COLO668 (cell line): Measurements from ENCODE around the gene GPATCH8.
"Not testable (repeated sequence)": the region's sequence is repeated elsewhere in the genome, so short reads cannot be mapped to it uniquely, and the experiment has no call there.

Experiments
- DNase-seq: peaks from one replicate; lab custom pipeline; 2025; ENCODE audit not compliant: unreplicated experiment; lab: John Stamatoyannopoulos, UW

Gene GPATCH8

DNA sequence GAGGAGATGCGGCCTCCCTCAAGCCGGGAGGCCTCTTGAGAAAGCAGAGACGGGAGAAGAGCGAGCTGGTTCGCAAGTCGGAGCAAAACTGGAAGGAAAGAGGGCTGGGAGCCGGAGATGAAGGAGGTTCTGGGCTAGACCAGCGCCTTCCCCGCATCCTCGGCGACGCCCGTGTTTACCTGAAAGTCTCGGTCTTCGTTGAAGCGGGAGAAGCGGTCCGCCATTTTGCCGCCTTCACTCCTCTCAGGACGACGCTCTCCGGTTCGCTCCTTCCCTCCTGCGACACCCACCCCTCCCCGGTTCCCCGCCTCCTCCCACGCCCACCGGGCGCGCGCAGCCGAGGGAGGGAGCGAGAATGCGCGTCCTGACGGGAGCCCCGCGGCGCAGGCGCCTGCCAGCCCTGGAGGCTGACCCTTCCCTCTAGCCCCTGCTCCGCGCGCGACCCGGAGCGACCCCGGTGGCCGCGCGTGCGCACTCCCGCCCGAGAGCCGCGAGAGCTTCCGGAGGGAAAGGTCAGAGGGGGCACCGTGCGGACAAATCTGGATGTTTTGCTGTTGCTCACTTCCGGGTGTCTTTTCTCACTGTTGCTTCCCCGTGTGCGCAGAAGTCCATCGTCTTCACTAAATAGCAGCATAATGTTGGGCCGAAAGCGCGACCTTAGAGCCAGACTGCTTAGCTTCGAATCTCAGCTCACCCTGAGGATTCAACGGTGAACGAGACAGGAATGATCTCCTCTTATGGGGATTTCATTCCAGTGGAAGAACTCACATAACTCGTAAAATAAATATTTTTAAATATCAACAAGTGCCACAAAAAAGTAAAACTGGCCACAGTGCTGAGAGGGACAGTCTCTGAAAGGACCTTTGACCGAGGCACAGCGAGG is at the start of gene GPATCH8:
TSS of gene GPATCH8 (minus strand) at position 260 of the 883 bp plus-strand sequence. CDS start at position 224, 36 bp downstream.
- DNase-seq = peak; percentile 92

DNA sequence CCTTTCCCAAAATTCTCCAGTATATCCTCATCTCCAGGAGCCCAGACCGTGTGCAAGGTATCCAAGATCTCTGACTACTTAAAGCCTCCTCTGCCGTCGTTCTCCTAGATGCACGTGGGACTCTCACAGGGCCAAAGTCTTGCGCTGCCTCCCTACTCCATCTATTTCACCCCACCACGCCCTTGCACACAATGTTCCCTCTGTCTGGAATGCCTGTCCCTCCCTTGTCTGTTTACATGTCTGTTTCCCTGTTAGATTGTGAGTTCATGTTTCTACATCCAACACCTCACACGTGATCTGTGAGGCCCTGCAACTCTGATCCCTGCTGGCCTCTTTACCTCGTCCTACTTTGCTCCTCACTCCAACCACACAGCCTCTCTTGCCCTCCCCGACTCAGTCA is 49.2 kb upstream of the GPATCH8 start:
- no peak for DNase-seq

DNA sequence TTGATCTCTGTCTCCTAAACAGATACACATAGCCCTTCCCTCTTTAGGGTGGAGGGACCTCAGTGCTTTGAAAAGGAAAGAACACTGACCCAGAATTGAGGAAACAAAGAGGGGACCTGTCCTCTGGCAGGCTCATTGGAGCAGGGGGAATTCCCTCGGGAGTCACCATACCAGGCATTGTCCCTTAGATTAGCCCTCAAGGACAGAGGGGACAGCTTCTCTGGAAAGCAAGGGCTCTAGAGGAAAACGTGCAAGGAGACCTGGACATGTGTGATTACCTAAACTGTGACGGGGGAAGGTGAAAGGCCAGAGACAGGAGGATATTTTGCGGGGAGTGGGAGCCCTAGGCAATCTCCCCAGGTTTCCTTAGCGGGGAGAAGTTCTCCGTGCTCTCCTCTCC is 46.5 kb upstream of the GPATCH8 start:
- no peak for DNase-seq

GRCh38 chr17:44548376-44549230 is 45.4 kb upstream of the GPATCH8 start:
- DNase-seq = no peak

DNA sequence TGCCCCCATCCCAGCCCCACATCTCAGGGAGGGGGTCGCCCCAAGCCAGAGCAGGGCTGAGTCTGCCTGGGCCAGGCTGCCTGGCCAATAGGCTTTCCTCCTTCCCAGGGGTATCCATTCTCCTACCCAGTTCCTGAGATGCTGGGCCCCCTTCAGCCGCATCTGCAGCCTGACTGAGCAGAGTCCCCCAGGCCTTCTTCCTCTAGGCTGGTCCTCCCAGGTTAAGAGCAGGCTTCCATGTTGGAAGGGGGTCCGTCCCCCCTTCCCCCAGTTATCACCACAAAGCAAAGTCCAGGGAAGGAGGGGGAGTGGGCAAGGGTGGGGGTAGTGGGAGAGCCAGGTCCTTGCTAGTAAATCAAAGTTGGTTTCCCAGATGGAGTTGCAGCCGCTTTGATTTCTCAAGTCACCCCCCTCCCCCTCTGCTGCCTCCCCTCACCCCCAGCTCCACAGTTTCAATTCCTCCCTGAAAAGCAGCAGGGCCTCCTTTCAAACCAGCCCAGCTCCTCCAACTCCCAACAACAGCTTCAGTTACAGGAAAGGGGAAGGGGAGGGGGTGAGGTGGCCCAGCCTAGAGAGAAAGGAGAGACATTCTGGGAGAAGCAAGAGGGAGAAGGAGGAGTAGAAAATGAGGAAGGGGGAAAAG is 44.5 kb upstream of the GPATCH8 start:
- DNase-seq = no peak

DNA sequence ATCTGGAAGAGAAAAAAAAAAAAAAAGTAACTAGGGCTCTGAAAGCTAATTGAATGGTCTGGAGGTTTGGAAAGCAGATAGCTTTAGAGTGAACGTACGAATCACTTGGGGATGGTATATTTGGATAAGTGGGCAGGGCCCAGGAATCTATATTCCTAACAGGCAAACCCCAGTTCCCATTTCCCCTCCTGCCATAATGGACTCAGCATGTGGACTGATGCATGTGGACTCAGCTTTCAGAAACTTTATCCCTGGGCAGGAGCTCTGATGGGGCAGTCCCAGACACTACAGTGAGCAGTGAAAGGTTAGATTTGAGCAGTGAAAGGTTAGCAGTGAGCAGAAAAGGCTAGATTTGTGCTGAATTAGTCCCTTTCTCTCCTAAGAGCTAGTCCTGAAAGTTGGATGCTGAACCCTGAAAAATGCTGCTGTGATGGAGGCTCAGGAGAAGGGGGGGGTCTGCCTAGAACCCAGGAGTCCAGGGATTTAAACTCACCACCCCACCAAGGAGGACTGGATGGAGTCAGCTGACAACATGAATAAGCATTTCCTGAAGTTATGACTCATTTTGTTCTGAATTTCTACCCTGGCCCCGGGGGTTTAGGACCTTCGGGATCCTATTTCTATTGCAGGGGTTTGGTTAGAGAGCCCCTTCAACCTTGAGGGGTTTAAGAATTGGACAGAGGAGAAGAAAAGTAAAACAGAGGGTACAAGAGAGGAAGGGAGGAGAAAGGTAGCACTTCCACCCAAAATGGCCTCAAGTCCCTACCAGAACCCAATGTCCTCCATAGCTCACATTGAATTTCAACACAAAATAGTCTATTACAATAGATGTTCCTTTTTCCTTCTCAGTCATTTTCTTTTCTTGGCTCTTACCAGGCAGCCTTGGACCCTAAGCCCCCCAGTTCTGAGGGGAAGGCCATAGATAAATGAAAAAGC is 43.7 kb upstream of the GPATCH8 start:
- DNase-seq = no peak

DNA sequence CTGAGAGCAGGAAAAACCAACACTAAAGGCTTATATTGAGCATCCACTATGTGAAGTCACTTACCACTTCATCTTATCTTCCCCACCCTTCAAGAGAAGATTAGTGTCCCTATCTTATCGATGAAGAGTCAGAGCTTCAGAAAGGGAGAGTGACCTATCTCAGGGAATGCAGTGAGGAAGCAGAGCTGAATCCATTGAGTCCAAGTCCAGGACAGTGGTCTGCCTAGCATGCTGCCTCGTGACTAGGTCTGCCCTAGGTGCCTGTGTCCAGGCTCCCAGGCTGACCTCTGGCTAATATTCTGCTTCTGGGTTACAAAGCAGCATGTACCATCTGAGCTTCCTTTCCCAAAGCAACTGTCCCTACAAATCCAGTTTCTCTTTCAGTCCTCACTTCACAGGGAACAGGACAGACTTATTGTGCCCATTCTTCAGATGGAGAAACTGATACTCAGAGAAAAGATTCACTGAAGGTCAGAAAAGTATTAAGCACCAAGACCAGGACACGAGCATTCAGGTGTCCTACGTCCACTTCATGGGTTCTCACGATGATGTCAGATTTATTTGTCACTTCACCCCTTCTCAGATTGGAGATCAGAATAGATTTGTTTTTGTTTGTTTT is 40.8 kb upstream of the GPATCH8 start:
- DNase-seq = no peak

- DNase-seq = no peak
Measured at GRCh38 chr17:44543213-44543904, 40.2 kb upstream of the GPATCH8 start.

GRCh38 chr17:44541884-44542581 is 38.8 kb upstream of the GPATCH8 start:
- DNase-seq = no peak

GRCh38 chr17:44540246-44541084 is 37.3 kb upstream of the GPATCH8 start:
- no peak for DNase-seq

GRCh38 chr17:44539673-44540072 is 36.5 kb upstream of the GPATCH8 start:
- no peak for DNase-seq

DNA sequence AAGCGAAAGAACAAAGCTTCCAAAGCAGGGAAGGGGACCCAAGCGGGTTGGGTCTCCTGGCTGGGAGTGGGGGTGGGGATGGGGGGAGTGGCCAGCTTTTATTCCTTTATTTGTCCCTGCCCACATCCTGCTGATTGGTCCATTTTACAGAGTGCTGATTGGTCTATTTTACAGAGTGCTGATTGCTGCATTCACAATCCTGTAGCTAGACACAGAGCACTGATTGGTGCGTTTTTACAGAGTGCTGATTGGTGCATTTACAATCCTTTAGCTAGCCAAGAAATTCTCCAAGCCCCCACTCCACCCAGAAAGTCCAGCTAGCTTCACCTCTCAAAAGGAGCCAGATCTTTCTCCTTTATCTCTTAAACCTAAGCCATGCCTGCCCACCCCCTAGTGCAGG is 34.7 kb upstream of the GPATCH8 start:
- not testable (repeated sequence) for DNase-seq

DNA sequence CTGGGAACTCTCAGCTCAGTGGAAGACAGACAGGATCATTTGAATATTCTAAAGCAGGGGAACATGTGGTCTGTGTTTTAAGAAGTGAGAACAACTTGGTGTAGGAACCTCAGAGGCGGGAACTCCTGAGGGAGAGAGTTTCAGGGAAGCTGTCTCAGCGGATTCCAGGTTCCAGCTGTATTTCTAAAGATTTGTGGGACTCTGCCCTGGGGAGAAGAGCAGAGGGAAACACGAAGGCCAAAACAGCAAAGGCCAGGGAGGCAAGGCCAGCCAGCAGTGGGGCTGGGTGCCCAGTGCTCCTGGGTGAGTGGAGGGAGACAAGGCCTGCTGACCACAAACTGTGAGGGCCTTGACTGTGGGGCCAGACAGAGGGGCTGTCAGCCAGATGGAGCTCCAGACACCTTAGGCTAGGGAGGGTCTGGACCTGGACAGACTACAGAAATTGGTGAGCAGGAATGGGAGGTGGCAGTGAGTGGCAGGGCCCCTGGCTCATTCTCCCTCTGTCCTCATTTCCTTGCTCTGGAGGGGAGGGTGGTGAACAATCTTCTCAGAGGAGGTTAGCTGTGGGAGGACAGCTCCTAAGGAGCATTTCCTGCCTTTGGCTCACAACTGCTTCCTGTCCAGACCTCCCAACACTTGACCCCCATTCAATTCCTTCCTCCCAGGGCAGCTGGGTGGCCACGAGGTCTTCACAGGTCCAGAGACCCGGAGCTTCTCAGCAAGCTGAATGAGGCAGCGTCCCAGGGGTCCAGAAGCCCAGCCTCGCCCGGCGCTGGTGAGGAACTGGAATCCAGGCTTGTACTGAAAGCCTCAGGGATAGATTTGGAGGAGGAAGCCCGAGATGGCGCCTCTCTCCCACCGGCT is 33.1 kb upstream of the GPATCH8 start:
- no peak for DNase-seq

DNA sequence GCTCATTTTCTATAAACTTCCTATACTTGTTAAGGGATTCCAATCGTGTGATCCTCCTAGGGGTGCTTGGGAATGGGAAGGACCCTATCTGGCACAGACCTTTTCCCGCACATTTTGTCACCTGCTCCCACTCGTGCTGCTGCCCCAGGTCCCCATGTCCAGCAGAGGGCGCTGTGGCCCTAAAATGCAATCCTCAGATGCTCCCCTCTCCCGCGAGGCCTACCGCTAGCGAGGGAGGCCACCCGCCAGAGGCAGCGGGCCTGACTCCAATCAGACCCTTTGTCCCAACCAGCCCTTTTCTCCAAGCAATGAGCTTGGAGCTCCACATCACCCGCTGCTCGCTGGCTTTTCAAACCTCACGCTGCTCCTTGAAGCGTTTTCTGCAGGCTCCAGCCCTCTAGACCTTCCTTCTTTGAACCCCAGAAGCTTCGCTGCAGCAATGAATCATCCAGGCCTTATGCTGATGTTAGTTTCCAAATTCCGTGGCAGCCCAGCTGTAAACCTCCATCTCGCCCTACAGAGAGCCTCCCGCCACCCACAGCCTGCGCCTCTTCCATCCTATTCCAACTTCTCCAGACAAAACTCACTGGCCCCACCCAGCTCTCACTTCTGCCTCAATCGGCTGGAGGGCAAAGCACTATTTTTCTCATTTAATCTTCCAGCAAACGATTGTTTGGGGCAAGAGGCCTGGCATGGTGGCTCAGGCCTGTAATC is 30.5 kb upstream of the GPATCH8 start:
- peak; percentile 75 for DNase-seq

- no peak for DNase-seq
Measured at GRCh38 chr17:44530896-44531418, 27.8 kb upstream of the GPATCH8 start.

- no peak for DNase-seq
Measured at GRCh38 chr17:44529864-44530263, 26.7 kb upstream of the GPATCH8 start.
